ENCODE data around the gene TSC22D4. TPM values are rescaled to one million over a fixed set of nuclear protein-coding genes. Genes with fewer than 3 reads are reported as not detected.
"Not testable (repeated sequence)": the region's sequence is repeated elsewhere in the genome, so short reads cannot be mapped to it uniquely, and the experiment has no call there.

Gene TSC22D4
- total and polyA plus RNA-seq, 7 experiments from 2014 or later: 23.7 to 124 (median 112) TPM

DNA sequence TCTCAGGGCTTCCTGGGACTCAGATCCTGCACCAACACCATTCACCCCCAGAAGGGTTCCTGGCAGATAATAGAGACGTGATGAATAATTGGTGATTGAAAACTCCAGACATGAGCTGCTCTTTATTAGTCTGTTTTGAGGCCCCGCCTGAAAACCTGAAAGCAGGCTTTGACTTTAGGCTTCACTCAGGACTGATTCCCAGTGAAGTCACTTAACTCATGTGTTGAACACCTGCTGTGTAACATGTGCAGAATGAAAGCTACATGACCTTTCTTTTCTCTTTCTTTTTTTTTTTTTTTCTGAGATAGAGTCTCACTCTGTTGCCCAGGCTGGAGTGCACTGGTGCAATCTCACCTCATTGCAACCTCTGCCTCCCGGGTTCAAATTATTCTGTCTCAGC lies 23.8 kb downstream of the TSC22D4 start:
- no peak overlapping the region for H3K4me3 ChIP-seq (ENCODE audit: low read length)
- peaks cover 0 to 10% (median 0%) of the 10 kb centered on the region in 3 experiments for H3K36me3 ChIP-seq (ENCODE audit: control insufficient read depth in 2 of 3, insufficient read depth in 3 of 3, low read length in 3 of 3)
- no peaks in the 10 kb centered on the region for H3K9me3 ChIP-seq (ENCODE audit: control insufficient read depth in 2 of 3, low read length in 3 of 3)
- DNase-seq (no peak), ATAC-seq (no peak)
- no peaks in the 10 kb centered on the region for H3K27me3 Mint-ChIP-seq
- peak overlapping the region in 4 of 10 donors; percentile 54 to 70 (median 66) for H3K4me3 Mint-ChIP-seq
- H3K27me3 ChIP-seq (ENCODE audit: control insufficient read depth in 2 of 2, insufficient read depth in 2 of 2, low read length in 2 of 2): no peaks in the 10 kb centered on the region
- ChIA-PET POLR2A (interaction anchor here (1.0 to 7.8 kb wide), 6 partner anchors 9 to 131 kb away, joined by 3 to 71 read pairs (median 6); partner anchors contain the start of genes FBXO24, MEPCE, PPP1R35 and ZCWPW1), CTCF (interaction anchor here (0.6 to 2.2 kb wide), 3 partner anchors 21 to 104 kb away, joined by 3 to 9 read pairs (median 7); no protein-coding TSS in a partner anchor)
- H3K36me3 Mint-ChIP-seq: peaks cover 0 to 11% (median 6%) of the 10 kb centered on the region in 5 donors
- intact Hi-C loops (cut with micrococcal nuclease): no loop called here
- peaks cover 7 to 28% (median 15%) of the 10 kb centered on the region in 7 donors for H3K4me1 Mint-ChIP-seq
- no peak overlapping the region for H3K27ac ChIP-seq (ENCODE audit: low read depth, low read length)
- H3K4me1 ChIP-seq (ENCODE audit: control insufficient read depth in 2 of 2, insufficient read depth in 2 of 2, low read length in 2 of 2): peaks cover 0 to 8% of the 10 kb centered on the region in 2 donors
- H3K9me3 Mint-ChIP-seq: no peaks in the 10 kb centered on the region
- H3K27ac Mint-ChIP-seq: peak overlapping the region in 8 of 9 donors; percentile 80 to 89 (median 84)

DNA sequence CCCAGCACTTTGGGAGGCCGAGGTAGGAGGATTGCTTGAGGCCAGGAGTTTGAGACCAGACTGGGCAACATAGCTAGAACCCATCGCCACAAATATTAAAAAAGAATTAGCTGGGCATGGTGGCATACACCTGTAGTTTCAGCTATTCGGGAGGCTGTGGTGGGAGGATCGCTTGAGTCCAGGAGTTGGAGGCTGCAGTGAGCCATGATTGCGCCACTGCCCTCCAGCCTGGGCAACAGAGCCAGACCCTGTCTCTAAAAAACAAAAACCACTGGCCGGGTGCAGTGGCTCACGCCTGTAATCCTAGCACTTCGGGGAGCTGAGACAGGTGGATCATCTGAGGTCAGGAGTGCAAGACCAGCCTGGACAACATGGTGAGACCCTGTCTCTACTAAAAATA lies 25.2 kb downstream of the TSC22D4 start:
- not testable (repeated sequence) for H3K9me3 Mint-ChIP-seq, DNase-seq
- peaks cover 7 to 28% (median 15%) of the 10 kb centered on the region in 7 donors for H3K4me1 Mint-ChIP-seq

DNA sequence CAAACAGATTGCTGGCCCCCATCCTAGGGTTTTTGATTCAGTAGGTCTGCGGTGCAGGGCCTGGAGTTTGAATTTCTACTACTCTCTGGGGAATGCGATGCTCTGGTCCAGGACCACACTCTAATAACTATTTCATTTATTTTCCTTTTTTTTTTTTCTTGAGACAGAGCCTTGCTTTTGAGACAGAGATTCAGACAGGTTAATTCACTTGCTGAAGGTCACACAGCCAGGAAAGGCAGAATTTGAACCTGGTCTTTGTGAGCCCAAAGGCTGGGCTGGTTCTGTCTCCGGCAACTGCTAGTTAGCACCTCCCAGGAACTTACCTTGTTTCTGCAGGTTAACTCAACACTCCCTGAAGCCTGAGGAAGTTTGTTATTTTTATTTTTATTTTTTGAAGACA lies 26.5 kb downstream of the TSC22D4 start:
- Mint-ChIP-seq H3K36me3 (no peaks in the 10 kb centered on the region), H3K27ac (peak overlapping the region in 1 of 9 donors; percentile 6), H3K27me3 (no peaks in the 10 kb centered on the region), H3K4me3 (peak overlapping the region in 1 of 10 donors; percentile 18), H3K9me3 (no peaks in the 10 kb centered on the region), H3K4me1 (peaks cover 7 to 28% (median 15%) of the 10 kb centered on the region in 7 donors)
- POLR2A ChIA-PET: interaction anchor here (0.8 to 7.8 kb wide), 4 partner anchors 11 to 23 kb away, joined by 4 to 71 read pairs (median 24); partner anchors contain the start of genes MEPCE, PPP1R35 and ZCWPW1
- H3K36me3 ChIP-seq (ENCODE audit: control insufficient read depth in 2 of 3, insufficient read depth in 3 of 3, low read length in 3 of 3): peaks cover 0 to 6% (median 0%) of the 10 kb centered on the region in 3 experiments
- CTCF ChIA-PET: no interaction called here
- peaks cover 0 to 8% of the 10 kb centered on the region in 2 donors for H3K4me1 ChIP-seq (ENCODE audit: control insufficient read depth in 2 of 2, insufficient read depth in 2 of 2, low read length in 2 of 2)
- no peak overlapping the region for H3K4me3 ChIP-seq (ENCODE audit: low read length)
- H3K9me3 ChIP-seq (ENCODE audit: control insufficient read depth in 2 of 3, low read length in 3 of 3): no peaks in the 10 kb centered on the region
- no peaks in the 10 kb centered on the region for H3K27me3 ChIP-seq (ENCODE audit: control insufficient read depth in 2 of 2, insufficient read depth in 2 of 2, low read length in 2 of 2)
- ATAC-seq (no peak), DNase-seq (no peak)
- intact Hi-C loops (cut with micrococcal nuclease): no loop called here
- H3K27ac ChIP-seq (ENCODE audit: low read depth, low read length): no peak overlapping the region

More for the DNA sequence above, 25.2 kb downstream of the TSC22D4 start:
- H3K36me3 Mint-ChIP-seq; ATAC-seq; H3K9me3 ChIP-seq (ENCODE audit: control insufficient read depth in 2 of 3, low read length in 3 of 3); H3K4me3 ChIP-seq (ENCODE audit: low read length); H3K36me3 ChIP-seq (ENCODE audit: control insufficient read depth in 2 of 3, insufficient read depth in 3 of 3, low read length in 3 of 3); H3K27me3 ChIP-seq (ENCODE audit: control insufficient read depth in 2 of 2, insufficient read depth in 2 of 2, low read length in 2 of 2); H3K4me1 ChIP-seq (ENCODE audit: control insufficient read depth in 2 of 2, insufficient read depth in 2 of 2, low read length in 2 of 2); H3K27me3 Mint-ChIP-seq; H3K27ac ChIP-seq (ENCODE audit: low read depth, low read length); intact Hi-C loops (cut with micrococcal nuclease): not testable (repeated sequence)
- Mint-ChIP-seq H3K27ac (peak overlapping the region in 1 of 9 donors; percentile 86), H3K4me3 (peak overlapping the region in 4 of 10 donors; percentile 6 to 67 (median 54))
- CTCF ChIA-PET: interaction anchor here (0.6 to 2.2 kb wide), 5 partner anchors 15 to 339 kb away, joined by 3 to 9 read pairs (median 5); no protein-coding TSS in a partner anchor
- POLR2A ChIA-PET: interaction anchor here (1.1 to 7.8 kb wide), 5 partner anchors 9 to 115 kb away, joined by 4 to 71 read pairs (median 5); partner anchors contain the start of genes MEPCE, PPP1R35 and ZCWPW1

DNA sequence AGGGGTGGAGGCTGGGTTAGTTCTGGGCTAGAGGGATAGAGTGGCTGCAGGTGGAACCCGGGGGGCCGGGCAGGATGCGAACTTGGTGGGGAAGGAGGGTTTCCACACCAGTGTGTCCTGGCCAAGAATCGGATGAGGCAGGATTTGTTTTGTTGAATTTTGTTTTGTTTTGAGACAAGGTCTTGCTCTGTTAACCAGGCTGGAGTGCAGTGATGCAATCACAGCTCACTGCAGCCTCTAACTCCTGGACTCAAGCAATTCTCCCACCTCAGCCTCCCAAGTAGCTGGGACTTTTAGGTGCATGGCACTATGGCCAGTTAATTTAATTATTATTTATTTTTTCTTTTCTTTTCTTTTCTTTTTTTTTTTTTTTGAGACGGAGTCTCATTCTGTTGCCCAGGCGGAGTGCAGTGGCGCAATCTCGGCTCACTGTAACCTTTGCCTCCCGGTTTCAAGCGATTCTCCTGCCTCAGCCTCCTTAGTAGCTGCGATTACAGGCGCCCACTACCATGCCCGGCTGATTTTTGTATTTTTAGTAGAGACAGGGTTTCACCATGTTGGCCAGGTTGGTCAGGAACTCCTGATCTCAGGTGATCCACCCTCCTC lies 29.7 kb downstream of the TSC22D4 start:
- no peaks in the 10 kb centered on the region for H3K9me3 ChIP-seq (ENCODE audit: control insufficient read depth in 2 of 3, low read length in 3 of 3)
- no peak overlapping the region for H3K27ac ChIP-seq (ENCODE audit: low read depth, low read length)
- no peaks in the 10 kb centered on the region for H3K36me3 ChIP-seq (ENCODE audit: control insufficient read depth in 2 of 3, insufficient read depth in 3 of 3, low read length in 3 of 3)
- Mint-ChIP-seq H3K4me1 (peaks cover 0 to 24% (median 14%) of the 10 kb centered on the region in 7 donors), H3K27ac (peak overlapping the region in 2 of 9 donors; percentile 53 to 64), H3K36me3 (no peaks in the 10 kb centered on the region), H3K9me3 (no peaks in the 10 kb centered on the region), H3K27me3 (no peaks in the 10 kb centered on the region), H3K4me3 (peak overlapping the region in 4 of 10 donors; percentile 13 to 39 (median 26))
- ChIA-PET POLR2A (interaction anchor here (0.6 to 7.8 kb wide), 4 partner anchors 13 to 974 kb away, joined by 4 to 71 read pairs (median 12); partner anchors contain the start of genes MEPCE, POP7, PPP1R35 and ZCWPW1), CTCF (interaction anchor here (1.0 kb wide), 1 partner anchor 320 kb away, joined by 3 read pairs; no protein-coding TSS in a partner anchor)
- no peak for DNase-seq
- intact Hi-C loops (cut with micrococcal nuclease): no loop called here
- no peak for ATAC-seq
- H3K4me3 ChIP-seq (ENCODE audit: low read length): no peak overlapping the region
- peaks cover 0 to 12% of the 10 kb centered on the region in 2 donors for H3K4me1 ChIP-seq (ENCODE audit: control insufficient read depth in 2 of 2, insufficient read depth in 2 of 2, low read length in 2 of 2)
- H3K27me3 ChIP-seq (ENCODE audit: control insufficient read depth in 2 of 2, insufficient read depth in 2 of 2, low read length in 2 of 2): no peaks in the 10 kb centered on the region

DNA sequence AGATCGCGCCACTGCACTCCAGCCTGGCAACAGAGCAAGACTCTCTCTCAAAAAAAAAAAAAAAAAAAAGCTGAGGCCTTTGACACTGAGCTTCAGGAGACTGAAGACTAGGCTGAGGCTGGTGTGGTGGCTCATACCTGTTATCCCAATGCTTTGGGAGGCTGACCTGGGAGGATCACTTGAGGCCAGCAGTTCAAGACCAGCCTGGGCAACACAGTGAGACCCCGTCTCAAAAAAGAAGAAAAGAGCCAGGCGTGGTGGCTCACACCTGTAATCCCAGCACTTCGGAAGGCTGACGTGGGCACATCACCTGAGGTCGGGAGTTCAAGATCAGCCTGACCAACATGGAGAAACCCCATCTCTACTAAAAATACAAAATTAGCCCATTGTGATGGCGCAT lies 31.7 kb downstream of the TSC22D4 start:
- H3K4me3 Mint-ChIP-seq; H3K27me3 ChIP-seq (ENCODE audit: control insufficient read depth in 2 of 2, insufficient read depth in 2 of 2, low read length in 2 of 2); ATAC-seq; DNase-seq; H3K9me3 ChIP-seq (ENCODE audit: control insufficient read depth in 2 of 3, low read length in 3 of 3); H3K36me3 ChIP-seq (ENCODE audit: control insufficient read depth in 2 of 3, insufficient read depth in 3 of 3, low read length in 3 of 3); H3K27ac Mint-ChIP-seq; H3K36me3 Mint-ChIP-seq; intact Hi-C loops (cut with micrococcal nuclease); H3K4me3 ChIP-seq (ENCODE audit: low read length); H3K27ac ChIP-seq (ENCODE audit: low read depth, low read length); H3K9me3 Mint-ChIP-seq; H3K27me3 Mint-ChIP-seq: not testable (repeated sequence)
- CTCF ChIA-PET: interaction anchor here (0.7 kb wide), 1 partner anchor 35 kb away, joined by 3 read pairs; no protein-coding TSS in a partner anchor
- H3K4me1 Mint-ChIP-seq: peaks cover 0 to 32% (median 17%) of the 10 kb centered on the region in 7 donors
- POLR2A ChIA-PET: interaction anchor here (0.6 to 4.9 kb wide), 5 partner anchors 9 to 324 kb away, joined by 3 to 41 read pairs (median 6); partner anchors contain the start of genes MEPCE, PPP1R35 and ZCWPW1
- H3K4me1 ChIP-seq (ENCODE audit: control insufficient read depth in 2 of 2, insufficient read depth in 2 of 2, low read length in 2 of 2): peaks cover 0 to 13% of the 10 kb centered on the region in 2 donors

DNA sequence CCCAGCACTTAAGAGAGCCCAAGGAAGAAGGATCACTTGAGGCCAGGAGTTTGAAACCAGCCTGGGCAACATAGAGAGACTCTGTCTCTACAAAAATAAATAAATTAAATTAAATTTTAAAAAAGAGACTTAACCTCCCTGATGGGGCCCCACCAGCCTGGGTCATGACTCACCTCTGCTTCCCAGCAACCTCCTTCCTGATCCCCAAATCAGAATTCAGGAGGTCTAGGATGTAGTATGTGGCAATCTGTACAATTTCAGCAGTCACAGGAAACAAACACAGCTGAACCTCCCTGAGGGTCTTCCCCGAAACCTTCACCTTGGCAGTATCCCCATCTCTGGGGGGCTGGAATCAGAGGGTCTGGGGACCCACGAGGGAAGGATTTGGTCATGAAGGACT lies 33.0 kb downstream of the TSC22D4 start:
- no peaks in the 10 kb centered on the region for H3K9me3 Mint-ChIP-seq
- H3K36me3 Mint-ChIP-seq: peaks cover 0 to 3% (median 0%) of the 10 kb centered on the region in 5 donors
- H3K27ac ChIP-seq (ENCODE audit: low read depth, low read length): no peak overlapping the region
- intact Hi-C loops (cut with micrococcal nuclease): no loop called here
- ATAC-seq (no peak), DNase-seq (no peak)
- ChIA-PET CTCF (no interaction called here), POLR2A (interaction anchor here (0.5 to 4.9 kb wide), 3 partner anchors 10 to 25 kb away, joined by 3 to 41 read pairs (median 34); partner anchors contain the start of genes MEPCE, PPP1R35 and ZCWPW1)
- H3K4me1 ChIP-seq (ENCODE audit: control insufficient read depth in 2 of 2, insufficient read depth in 2 of 2, low read length in 2 of 2): peaks cover 0 to 13% of the 10 kb centered on the region in 2 donors
- H3K27ac Mint-ChIP-seq: no peak overlapping the region
- H3K4me3 ChIP-seq (ENCODE audit: low read length): no peak overlapping the region
- no peaks in the 10 kb centered on the region for H3K27me3 Mint-ChIP-seq
- no peaks in the 10 kb centered on the region for H3K36me3 ChIP-seq (ENCODE audit: control insufficient read depth in 2 of 3, insufficient read depth in 3 of 3, low read length in 3 of 3)
- no peak overlapping the region for H3K4me3 Mint-ChIP-seq
- H3K27me3 ChIP-seq (ENCODE audit: control insufficient read depth in 2 of 2, insufficient read depth in 2 of 2, low read length in 2 of 2): no peaks in the 10 kb centered on the region
- peaks cover 0 to 39% (median 17%) of the 10 kb centered on the region in 7 donors for H3K4me1 Mint-ChIP-seq
- no peaks in the 10 kb centered on the region for H3K9me3 ChIP-seq (ENCODE audit: control insufficient read depth in 2 of 3, low read length in 3 of 3)

All from naive thymus-derived CD4-positive, alpha-beta T cell (primary cell).